Nephron progenitor cell (in vitro differentiated cells): ENCODE data around the gene LBX2.

Source experiments
- DNase-seq: peaks from one replicate; pipeline ENCODE4 v3.0.0; 2021
- H3K27ac Mint-ChIP-seq: 2 replicates; pipeline ENCODE4 v1.8.0; 2021; ENCODE audit warnings: mild to moderate bottlenecking, moderate library complexity, mixed read lengths
- H3K27me3 Mint-ChIP-seq: 2 replicates; pipeline ENCODE4 v1.8.0; 2021; ENCODE audit warnings: mild to moderate bottlenecking, low read depth, mixed read lengths; ENCODE audit not compliant: poor library complexity
- H3K36me3 Mint-ChIP-seq: 2 replicates; pipeline ENCODE4 v1.8.0; 2021; ENCODE audit warnings: low read depth, mixed read lengths
- H3K4me1 Mint-ChIP-seq: 2 replicates; pipeline ENCODE4 v1.8.0; 2021; ENCODE audit warnings: mixed read lengths
- H3K4me3 Mint-ChIP-seq: 2 replicates; pipeline ENCODE4 v1.8.0; 2021; ENCODE audit warnings: mild to moderate bottlenecking, moderate library complexity, mixed read lengths
- H3K9me3 Mint-ChIP-seq: 2 replicates; pipeline ENCODE4 v1.8.0; 2021; ENCODE audit warnings: mild to moderate bottlenecking, moderate library complexity, mixed read lengths
- CTCF ChIP-seq: fragments of 200-600 bp; sonication (generic); IDR thresholded peaks from 2 replicates; pipeline ENCODE4 v1.5.0; 2021; ENCODE audit warnings: antibody characterized with exemption

Gene LBX2

GRCh38 chr2:74538881-74539339 is 39.5 kb upstream of the LBX2 start:
- DNase-seq, result no peak
- H3K9me3 Mint-ChIP-seq, result no peaks in the 10 kb centered on the region
- H3K27me3 Mint-ChIP-seq, result peaks cover 3% of the 10 kb centered on the region
- no peak for TF ChIP-seq CTCF
- H3K36me3 Mint-ChIP-seq, result peaks cover 21% of the 10 kb centered on the region
- H3K27ac Mint-ChIP-seq, result no peak overlapping the region
- H3K4me1 Mint-ChIP-seq, result peaks cover 13% of the 10 kb centered on the region
- H3K4me3 Mint-ChIP-seq, result no peak overlapping the region

GRCh38 chr2:74537140-74537539 is 37.7 kb upstream of the LBX2 start:
- peaks cover 22% of the 10 kb centered on the region for H3K36me3 Mint-ChIP-seq
- H3K9me3 Mint-ChIP-seq, result no peaks in the 10 kb centered on the region
- no peak overlapping the region for H3K4me3 Mint-ChIP-seq
- peaks cover 15% of the 10 kb centered on the region for H3K4me1 Mint-ChIP-seq
- H3K27me3 Mint-ChIP-seq, result peaks cover 3% of the 10 kb centered on the region
- H3K27ac Mint-ChIP-seq, result no peak overlapping the region
- TF ChIP-seq CTCF, result no peak
- no peak for DNase-seq

GRCh38 chr2:74536166-74536950 is 37.0 kb upstream of the LBX2 start:
- no peak for TF ChIP-seq CTCF
- no peak for DNase-seq
- peaks cover 23% of the 10 kb centered on the region for H3K36me3 Mint-ChIP-seq
- no peaks in the 10 kb centered on the region for H3K9me3 Mint-ChIP-seq
- no peak overlapping the region for H3K27ac Mint-ChIP-seq
- H3K27me3 Mint-ChIP-seq, result peaks cover 3% of the 10 kb centered on the region
- no peak overlapping the region for H3K4me3 Mint-ChIP-seq
- H3K4me1 Mint-ChIP-seq, result peaks cover 20% of the 10 kb centered on the region

GRCh38 chr2:74535440-74535965 is 36.1 kb upstream of the LBX2 start:
- peaks cover 29% of the 10 kb centered on the region for H3K4me1 Mint-ChIP-seq
- TF ChIP-seq CTCF, result no peak
- H3K9me3 Mint-ChIP-seq, result no peaks in the 10 kb centered on the region
- no peak overlapping the region for H3K4me3 Mint-ChIP-seq
- DNase-seq, result no peak
- H3K27me3 Mint-ChIP-seq, result peaks cover 3% of the 10 kb centered on the region
- peaks cover 22% of the 10 kb centered on the region for H3K36me3 Mint-ChIP-seq
- no peak overlapping the region for H3K27ac Mint-ChIP-seq

- peak overlapping the region; percentile 68 for H3K27ac Mint-ChIP-seq
- no peaks in the 10 kb centered on the region for H3K9me3 Mint-ChIP-seq
- peaks cover 22% of the 10 kb centered on the region for H3K36me3 Mint-ChIP-seq
- H3K4me1 Mint-ChIP-seq, result peaks cover 31% of the 10 kb centered on the region
- H3K4me3 Mint-ChIP-seq, result no peak overlapping the region
- peaks cover 3% of the 10 kb centered on the region for H3K27me3 Mint-ChIP-seq
- DNase-seq, result no peak
- TF ChIP-seq CTCF, result no peak
These were observed 35.0 kb upstream of the LBX2 start for GRCh38 chr2:74534411-74534810.

GRCh38 chr2:74533464-74533863 is 34.1 kb upstream of the LBX2 start:
- H3K27ac Mint-ChIP-seq, result no peak overlapping the region
- no peak overlapping the region for H3K4me3 Mint-ChIP-seq
- peaks cover 31% of the 10 kb centered on the region for H3K4me1 Mint-ChIP-seq
- DNase-seq, result no peak
- no peak for TF ChIP-seq CTCF
- H3K9me3 Mint-ChIP-seq, result no peaks in the 10 kb centered on the region
- peaks cover 3% of the 10 kb centered on the region for H3K27me3 Mint-ChIP-seq
- H3K36me3 Mint-ChIP-seq, result peaks cover 22% of the 10 kb centered on the region
